ENCODE results near the gene TAF9B.

GRCh38 chrX:78165425-78165824 is 26.0 kb upstream of the TAF9B start:
- no peak for TF ChIP-seq EZH2 (IDR thresholded peaks at IDR 0.05; ENCODE audit: borderline replicate concordance, low read length)
- TF ChIP-seq, protein P1, sequence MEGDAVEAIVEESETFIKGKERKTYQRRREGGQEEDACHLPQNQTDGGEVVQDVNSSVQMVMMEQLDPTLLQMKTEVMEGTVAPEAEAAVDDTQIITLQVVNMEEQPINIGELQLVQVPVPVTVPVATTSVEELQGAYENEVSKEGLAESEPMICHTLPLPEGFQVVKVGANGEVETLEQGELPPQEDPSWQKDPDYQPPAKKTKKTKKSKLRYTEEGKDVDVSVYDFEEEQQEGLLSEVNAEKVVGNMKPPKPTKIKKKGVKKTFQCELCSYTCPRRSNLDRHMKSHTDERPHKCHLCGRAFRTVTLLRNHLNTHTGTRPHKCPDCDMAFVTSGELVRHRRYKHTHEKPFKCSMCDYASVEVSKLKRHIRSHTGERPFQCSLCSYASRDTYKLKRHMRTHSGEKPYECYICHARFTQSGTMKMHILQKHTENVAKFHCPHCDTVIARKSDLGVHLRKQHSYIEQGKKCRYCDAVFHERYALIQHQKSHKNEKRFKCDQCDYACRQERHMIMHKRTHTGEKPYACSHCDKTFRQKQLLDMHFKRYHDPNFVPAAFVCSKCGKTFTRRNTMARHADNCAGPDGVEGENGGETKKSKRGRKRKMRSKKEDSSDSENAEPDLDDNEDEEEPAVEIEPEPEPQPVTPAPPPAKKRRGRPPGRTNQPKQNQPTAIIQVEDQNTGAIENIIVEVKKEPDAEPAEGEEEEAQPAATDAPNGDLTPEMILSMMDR (conservative IDR thresholded peaks at IDR 0.05 in 1 of 2, IDR thresholded peaks at IDR 0.05 in 1 of 2; ENCODE audit: extremely low read depth in 1 of 2, insufficient read depth in 1 of 2, low read depth in 1 of 2, low read length in 2 of 2) = no peak

All from mammary epithelial cell (primary cell).